Small intestine (tissue), 7 donors: Measurements from ENCODE around the gene MAP4K5. TPM values are rescaled to one million over a fixed set of nuclear protein-coding genes. Genes with fewer than 3 reads are reported as not detected.
"Not testable (repeated sequence)": the region's sequence is repeated elsewhere in the genome, so short reads cannot be mapped to it uniquely, and the experiment has no call there.

ENCODE experiments used
- DNase-seq, 2 donors: peaks; one replicate each; pipeline versions ENCODE4 v3.0.0 to v3.0.0-alpha.2; 2013
- FAIRE-seq: peaks from 2 replicates; lab custom pipeline; 2012; peaks lifted over from hg19 to GRCh38; lab: Jason Lieb, UNC
- H3K27ac ChIP-seq, 3 donors: one replicate each; pipeline ENCODE4 v1.5.1; 2013; ENCODE audit warnings: low read length in 2 of 3, mild to moderate bottlenecking in 2 of 3, control low read depth in 1 of 3, inconsistent platforms in 1 of 3, low read depth in 1 of 3, moderate library complexity in 1 of 3
- H3K27me3 ChIP-seq, 3 donors: one replicate each; pipeline ENCODE4 v1.6.1; 2013; ENCODE audit warnings: low read length in 3 of 3, inconsistent platforms in 1 of 3; ENCODE audit not compliant: control insufficient read depth in 3 of 3, insufficient read depth in 3 of 3
- H3K36me3 ChIP-seq, 3 donors: one replicate each; pipeline ENCODE4 v1.6.1; 2013; ENCODE audit warnings: low read length in 3 of 3, inconsistent platforms in 1 of 3, low read depth in 1 of 3, mild to moderate bottlenecking in 1 of 3, moderate library complexity in 1 of 3; ENCODE audit not compliant: control insufficient read depth in 3 of 3, insufficient read depth in 2 of 3
- H3K4me1 ChIP-seq, 3 donors: one replicate each; pipeline ENCODE4 v1.6.1; 2013; ENCODE audit warnings: low read length in 2 of 3, inconsistent platforms in 1 of 3, low read depth in 1 of 3, mild to moderate bottlenecking in 1 of 3, moderate library complexity in 1 of 3; ENCODE audit not compliant: control insufficient read depth in 3 of 3, insufficient read depth in 2 of 3
- H3K4me3 ChIP-seq, 3 donors: one replicate each; pipeline ENCODE4 v1.5.1; 2013; ENCODE audit warnings: low read length in 3 of 3, control low read depth in 1 of 3, inconsistent platforms in 1 of 3, low read depth in 1 of 3, mild to moderate bottlenecking in 1 of 3, moderate library complexity in 1 of 3
- H3K9me3 ChIP-seq, 2 donors: one replicate each; pipeline ENCODE4 v1.6.1; 2013; ENCODE audit warnings: low read depth in 1 of 2, low read length in 1 of 2; ENCODE audit not compliant: control insufficient read depth in 2 of 2, insufficient read depth in 1 of 2
- WGBS, 3 donors: extraction: QIAGEN DNeasy Blood & Tissue Kit; methylation state at CpG; one replicate each; pipeline ENCODE4 v1.1.7; 2013; 5-methylcytosine and 5-hydroxymethylcytosine counted together
- polyA plus RNA-seq, 4 donors: library from polyadenylated mRNA; stranded (reverse) in 3 of 4; unstranded in 1 of 4; fragments of 200-250 nt in 3 of 4; fragments of 120-200 nt in 1 of 4; gene quantifications; one replicate each; pipeline versions ENCODE4 v1.2.1 to v1.2.3, GENCODE V29; 2013
- donor health status: healthy with polysubstance abuse.
- donor health status: control.
- donor health status: control.
- donor health status: Bipolar disorder and iron deficiency.
- donor health status: healthy.

The MAP4K5 gene
- polyA plus RNA-seq, 4 donors = 11.1 to 28.9 (median 15.0) TPM

GRCh38 chr14:50520947-50521815 is 11.2 kb downstream of the MAP4K5 start:
- peaks cover 0 to 5% (median 5%) of the 10 kb centered on the region in 3 donors for H3K4me1 ChIP-seq
- no peaks in the 10 kb centered on the region for H3K27me3 ChIP-seq
- H3K4me3 ChIP-seq = no peak overlapping the region
- FAIRE-seq (no peak), DNase-seq (peak in 1 of 2 donors; percentile 55)
- 31 to 40% (median 32%) methylated on average over 5 of the region's 5 CpGs for WGBS, 3 donors
- H3K27ac ChIP-seq = peak overlapping the region in 2 of 3 donors; percentile 57 to 64
- H3K9me3 ChIP-seq = no peaks in the 10 kb centered on the region
- H3K36me3 ChIP-seq = peaks cover 0 to 15% (median under 1%) of the 10 kb centered on the region in 3 donors

- H3K27ac ChIP-seq = no peak overlapping the region
- WGBS, 3 donors = 96 to 98% (median 97%) methylated on average over 2 of the region's 2 CpGs
- FAIRE-seq = no peak
These were observed 16.3 kb downstream of the MAP4K5 start for GRCh38 chr14:50516091-50516490.

GRCh38 chr14:50512463-50512862 is 19.9 kb downstream of the MAP4K5 start:
- H3K27ac ChIP-seq = no peak overlapping the region
- H3K36me3 ChIP-seq = peaks cover 0 to 4% (median 3%) of the 10 kb centered on the region in 3 donors
- H3K27me3 ChIP-seq = no peaks in the 10 kb centered on the region
- FAIRE-seq (no peak), DNase-seq (no peak)
- H3K9me3 ChIP-seq = peaks cover 0 to 2% of the 10 kb centered on the region in 2 donors
- no peaks in the 10 kb centered on the region for H3K4me1 ChIP-seq
- 81 to 98% (median 95%) methylated on average over 4 of the region's 4 CpGs for WGBS, 3 donors
- no peak overlapping the region for H3K4me3 ChIP-seq

More at GRCh38 chr14:50516091-50516490, 16.3 kb downstream of the MAP4K5 start:
- no peaks in the 10 kb centered on the region for H3K27me3 ChIP-seq
- no peaks in the 10 kb centered on the region for H3K9me3 ChIP-seq
- peaks cover 0 to 12% (median 3%) of the 10 kb centered on the region in 3 donors for H3K36me3 ChIP-seq
- H3K4me1 ChIP-seq = peaks cover 0 to under 1% (median 0%) of the 10 kb centered on the region in 3 donors
- no peak overlapping the region for H3K4me3 ChIP-seq
- no peak for DNase-seq

GRCh38 chr14:50510157-50510556 is 22.2 kb downstream of the MAP4K5 start:
- H3K27ac ChIP-seq = no peak overlapping the region
- H3K4me3 ChIP-seq = no peak overlapping the region
- DNase-seq = no peak
- peaks cover 0 to 3% (median 0%) of the 10 kb centered on the region in 3 donors for H3K36me3 ChIP-seq
- no peaks in the 10 kb centered on the region for H3K4me1 ChIP-seq
- no peaks in the 10 kb centered on the region for H3K27me3 ChIP-seq
- no peak for FAIRE-seq
- peaks cover 0 to 2% of the 10 kb centered on the region in 2 donors for H3K9me3 ChIP-seq
- 86 to 87% (median 87%) methylated on average over 7 of the region's 7 CpGs for WGBS, 3 donors

GRCh38 chr14:50507078-50507477 is 25.3 kb downstream of the MAP4K5 start:
- H3K27me3 ChIP-seq, H3K4me1 ChIP-seq, FAIRE-seq, H3K27ac ChIP-seq, H3K9me3 ChIP-seq, H3K4me3 ChIP-seq, DNase-seq, H3K36me3 ChIP-seq: not testable (repeated sequence)
- WGBS, 3 donors = 94 to 95% (median 95%) methylated on average over 1 of the region's 1 CpG

GRCh38 chr14:50501642-50502041 is 30.7 kb downstream of the MAP4K5 start:
- no peak for FAIRE-seq

GRCh38 chr14:50497351-50497750 is 35.0 kb downstream of the MAP4K5 start:
- no peak for FAIRE-seq
- H3K9me3 ChIP-seq = no peaks in the 10 kb centered on the region

More at GRCh38 chr14:50501642-50502041, 30.7 kb downstream of the MAP4K5 start:
- Histone ChIP-seq H3K27ac (no peak overlapping the region), H3K4me1 (no peaks in the 10 kb centered on the region), H3K36me3 (peaks cover 0 to 3% (median 0%) of the 10 kb centered on the region in 3 donors), H3K9me3 (no peaks in the 10 kb centered on the region), H3K27me3 (no peaks in the 10 kb centered on the region), H3K4me3 (no peak overlapping the region)
- DNase-seq = peak in 1 of 2 donors; percentile 2
- WGBS, 3 donors = 90 to 100% (median 96%) methylated on average over 2 of the region's 2 CpGs

GRCh38 chr14:50489851-50490250 is 42.5 kb downstream of the MAP4K5 start:
- Histone ChIP-seq H3K36me3 (peaks cover 0 to 3% (median 0%) of the 10 kb centered on the region in 3 donors), H3K27ac (no peak overlapping the region), H3K4me1 (no peaks in the 10 kb centered on the region), H3K9me3 (no peaks in the 10 kb centered on the region), H3K27me3 (no peaks in the 10 kb centered on the region), H3K4me3 (no peak overlapping the region)
- DNase-seq = no peak
- WGBS, 3 donors = 87 to 97% (median 94%) methylated on average over 3 of the region's 3 CpGs
- FAIRE-seq = no peak

More at GRCh38 chr14:50497351-50497750, 35.0 kb downstream of the MAP4K5 start:
- Histone ChIP-seq H3K27me3 (no peaks in the 10 kb centered on the region), H3K4me1 (no peaks in the 10 kb centered on the region), H3K36me3 (peaks cover 0 to 5% (median 0%) of the 10 kb centered on the region in 3 donors), H3K27ac (no peak overlapping the region), H3K4me3 (no peak overlapping the region)
- DNase-seq = no peak
- 62 to 86% (median 74%) methylated on average over 2 of the region's 2 CpGs for WGBS, 3 donors
